Activated CD8-positive, alpha-beta T cell treated with anti-CD3 and anti-CD28 coated beads for 36 hours (primary cell): Measurements from ENCODE around the gene SLC51B. TPM values are rescaled to one million over a fixed set of nuclear protein-coding genes. Genes with fewer than 3 reads are reported as not detected.
"Not testable (repeated sequence)": the region's sequence is repeated elsewhere in the genome, so short reads cannot be mapped to it uniquely, and the experiment has no call there.

Source experiments
- ATAC-seq: fragments of 200-7000 bp; cut with Tn5 transposase; one replicate; pipeline ENCODE4 v1.10.0; 2021; ENCODE audit warnings: mild to moderate bottlenecking, moderate library complexity
- CTCF ChIA-PET: fragments of 350-600 bp; sonication (Branson Sonifier 250); formaldehyde crosslinking; loops from one replicate; lab custom pipeline; 2021; ENCODE audit warnings: antibody characterized with exemption; lab: Charles Lee
- POLR2A ChIA-PET: fragments of 350-600 bp; sonication (Branson Sonifier 250); formaldehyde crosslinking; loops from one replicate; lab custom pipeline; 2021; ENCODE audit warnings: antibody characterized with exemption; lab: Charles Lee
- DNase-seq: peaks from one replicate; pipeline ENCODE4 v3.0.0-alpha.2; 2020
- H3K27ac Mint-ChIP-seq: one replicate; pipeline ENCODE4 v1.8.0; 2021; ENCODE audit warnings: mild to moderate bottlenecking, mixed read lengths
- H3K27me3 Mint-ChIP-seq: one replicate; pipeline ENCODE4 v1.8.0; 2021; ENCODE audit warnings: mixed read lengths
- H3K36me3 Mint-ChIP-seq: one replicate; pipeline ENCODE4 v1.8.0; 2021; ENCODE audit warnings: low read depth, mixed read lengths
- H3K4me1 Mint-ChIP-seq: one replicate; pipeline ENCODE4 v1.8.0; 2021; ENCODE audit warnings: low read depth, mixed read lengths
- H3K4me3 Mint-ChIP-seq: one replicate; pipeline ENCODE4 v1.8.0; 2021; ENCODE audit warnings: mild to moderate bottlenecking, moderate library complexity, mixed read lengths
- H3K9me3 Mint-ChIP-seq: one replicate; pipeline ENCODE4 v1.8.0; 2021; ENCODE audit warnings: mixed read lengths
- CTCF ChIP-seq: fragments of 200-600 bp; IDR thresholded peaks from one replicate; pipeline ENCODE4 v1.8.0; 2022; ENCODE audit warnings: antibody characterized with exemption, mild to moderate bottlenecking
- intact Hi-C: fragments of 100-400 bp; cut with micrococcal nuclease; formaldehyde crosslinking; loops from one replicate; pipeline ENCODE4 v1.10.0; 2022
- total RNA-seq, 2 experiments: library from RNA; stranded (reverse); gene quantifications; one replicate each; pipeline ENCODE4 v1.2.3, GENCODE V29; 2021

Gene SLC51B
- total RNA-seq, 2 experiments from 2014 or later: not detected

- Mint-ChIP-seq H3K27me3 (peaks cover 24% of the 10 kb centered on the region), H3K36me3 (no peaks in the 10 kb centered on the region), H3K4me3 (no peak overlapping the region), H3K9me3 (no peaks in the 10 kb centered on the region), H3K27ac (no peak overlapping the region), H3K4me1 (peaks cover 6% of the 10 kb centered on the region)
- TF ChIP-seq CTCF: no peak
- no peak for ATAC-seq
- intact Hi-C loops: no loop called here
- CTCF ChIA-PET: interaction anchor here (1.0 to 2.7 kb wide), 7 partner anchors 8 to 258 kb away, joined by 3 to 10 read pairs (median 3); no protein-coding TSS in a partner anchor
- no peak for DNase-seq
- POLR2A ChIA-PET: interaction anchor here (1.1 to 1.2 kb wide), 2 partner anchors 9 to 18 kb away, joined by 3 read pairs; no protein-coding TSS in a partner anchor
Observed at GRCh38 chr15:65069179-65069578, 24.0 kb downstream of the SLC51B start.

- Mint-ChIP-seq H3K36me3 (no peaks in the 10 kb centered on the region), H3K27ac (no peak overlapping the region), H3K9me3 (no peaks in the 10 kb centered on the region), H3K4me1 (peaks cover 6% of the 10 kb centered on the region), H3K27me3 (peaks cover 24% of the 10 kb centered on the region), H3K4me3 (no peak overlapping the region)
- ATAC-seq (no peak), DNase-seq (no peak)
- no peak for TF ChIP-seq CTCF
- POLR2A ChIA-PET: interaction anchor here (1.1 kb wide), 1 partner anchor 18 kb away, joined by 3 read pairs; no protein-coding TSS in a partner anchor
- CTCF ChIA-PET: interaction anchor here (1.3 to 2.7 kb wide), 5 partner anchors 11 to 259 kb away, joined by 3 to 10 read pairs (median 6); no protein-coding TSS in a partner anchor
- intact Hi-C loops: no loop called here
Observed at GRCh38 chr15:65069779-65070546, 24.8 kb downstream of the SLC51B start.

- Mint-ChIP-seq H3K4me1 (peaks cover 6% of the 10 kb centered on the region), H3K27me3 (peaks cover 20% of the 10 kb centered on the region), H3K27ac (no peak overlapping the region), H3K4me3 (no peak overlapping the region), H3K9me3 (no peaks in the 10 kb centered on the region), H3K36me3 (no peaks in the 10 kb centered on the region)
- ChIA-PET CTCF (no interaction called here), POLR2A (no interaction called here)
- ATAC-seq (no peak), DNase-seq (no peak)
- intact Hi-C loops: no loop called here
- no peak for TF ChIP-seq CTCF
Observed at GRCh38 chr15:65071381-65071811, 26.2 kb downstream of the SLC51B start.

GRCh38 chr15:65072027-65072426 is 26.8 kb downstream of the SLC51B start:
- intact Hi-C loops: no loop called here
- Mint-ChIP-seq H3K4me3 (no peak overlapping the region), H3K4me1 (peaks cover 6% of the 10 kb centered on the region), H3K9me3 (no peaks in the 10 kb centered on the region), H3K27ac (no peak overlapping the region), H3K36me3 (no peaks in the 10 kb centered on the region), H3K27me3 (peaks cover 16% of the 10 kb centered on the region)
- ChIA-PET POLR2A (interaction anchor here (1.1 kb wide), 1 partner anchor 33 kb away, joined by 3 read pairs; no protein-coding TSS in a partner anchor), CTCF (no interaction called here)
- TF ChIP-seq CTCF: no peak
- ATAC-seq: no peak
- DNase-seq: no peak

GRCh38 chr15:65072617-65073016 is 27.4 kb downstream of the SLC51B start:
- H3K27me3 Mint-ChIP-seq: peaks cover 13% of the 10 kb centered on the region
- H3K36me3 Mint-ChIP-seq: no peaks in the 10 kb centered on the region
- no peak overlapping the region for H3K27ac Mint-ChIP-seq
- no peak for DNase-seq
- no peaks in the 10 kb centered on the region for H3K9me3 Mint-ChIP-seq
- ChIA-PET CTCF (interaction anchor here (1.0 to 1.4 kb wide), 2 partner anchors 11 to 13 kb away, joined by 3 to 4 read pairs; no protein-coding TSS in a partner anchor), POLR2A (interaction anchor here (1.1 kb wide), 1 partner anchor 34 kb away, joined by 3 read pairs; no protein-coding TSS in a partner anchor)
- peaks cover 4% of the 10 kb centered on the region for H3K4me1 Mint-ChIP-seq
- intact Hi-C loops: no loop called here
- no peak for TF ChIP-seq CTCF
- no peak overlapping the region for H3K4me3 Mint-ChIP-seq
- ATAC-seq: no peak

- H3K4me1 Mint-ChIP-seq, ATAC-seq, H3K4me3 Mint-ChIP-seq, POLR2A ChIA-PET, H3K27ac Mint-ChIP-seq, DNase-seq, H3K36me3 Mint-ChIP-seq, H3K9me3 Mint-ChIP-seq: not testable (repeated sequence)
- intact Hi-C loops: loop anchor here (5.0 kb wide), 1 partner anchor 43 kb away; no protein-coding TSS in a partner anchor
- CTCF ChIA-PET: interaction anchor here (1.3 to 1.4 kb wide), 3 partner anchors 9 to 41 kb away, joined by 3 to 4 read pairs (median 4); no protein-coding TSS in a partner anchor
- peaks cover 22% of the 10 kb centered on the region for H3K27me3 Mint-ChIP-seq
Observed at GRCh38 chr15:65074946-65075345, 29.8 kb downstream of the SLC51B start.
